K562 (cell line): ENCODE results near the gene RNFT2. TPM values are rescaled to one million over a fixed set of nuclear protein-coding genes. Genes with fewer than 3 reads are reported as not detected.

Experiments
- ASH1L ChIP-seq: fragments of 450-650 bp; IDR thresholded peaks from 2 replicates; pipeline ENCODE4 v1.6.1; 2018; ENCODE audit warnings: borderline replicate concordance, mild to moderate bottlenecking, low read depth; ENCODE audit not compliant: partially characterized antibody
- CREB3L1 ChIP-seq: fragments of 450-650 bp; IDR thresholded peaks from 2 replicates; pipeline ENCODE4 v1.6.1; 2014; ENCODE audit warnings: low read depth, mild to moderate bottlenecking, moderate library complexity, borderline replicate concordance
- DACH1 ChIP-seq: fragments of 450-650 bp; IDR thresholded peaks from 2 replicates; pipeline ENCODE4 v1.6.1; 2018; ENCODE audit not compliant: partially characterized antibody
- HMG20B ChIP-seq: fragments of 250-450 bp; sonication (Bioruptor Pico); IDR thresholded peaks from 2 replicates; pipeline ENCODE4 v1.5.0; 2021; ENCODE audit warnings: mild to moderate bottlenecking
- KDM5B ChIP-seq: fragments of 200-600 bp; sonication (generic); IDR thresholded peaks from 2 replicates; pipeline ENCODE4 v1.6.1; 2012; ENCODE audit warnings: low read depth, mild to moderate bottlenecking, moderate library complexity, low read length, control low read depth, inconsistent platforms; ENCODE audit not compliant: insufficient replicate concordance
- MAFF ChIP-seq: IDR thresholded peaks from 2 replicates; pipeline ENCODE4 v1.6.1; 2012; ENCODE audit warnings: low read length, improper control_type of control experiment
- MAX ChIP-seq: sonication (generic); formaldehyde crosslinking; IDR thresholded peaks from 2 replicates; pipeline ENCODE4 v1.9.0; 2022; ENCODE audit warnings: mild to moderate bottlenecking, missing genetic modification reagents
- MEIS2 ChIP-seq: fragments of 450-650 bp; IDR thresholded peaks from 2 replicates; pipeline ENCODE4 v1.6.1; 2014; ENCODE audit warnings: mild to moderate bottlenecking; ENCODE audit not compliant: partially characterized antibody
- MIER1 ChIP-seq: fragments of 450-650 bp; IDR thresholded peaks from 2 replicates; pipeline ENCODE4 v1.6.1; 2016; ENCODE audit warnings: antibody characterized with exemption, mild to moderate bottlenecking, low read depth
- MITF ChIP-seq: IDR thresholded peaks from 2 replicates; pipeline ENCODE4 v1.6.1; 2014; ENCODE audit warnings: antibody characterized with exemption
- MNT ChIP-seq, 2 experiments: fragments of 450-650 bp; conservative IDR thresholded peaks; 2 replicates each; pipeline ENCODE4 v1.6.1; 2017; ENCODE audit warnings: mild to moderate bottlenecking in 2 of 2, moderate library complexity in 2 of 2
- MYC ChIP-seq, 2 experiments: fragments of 250-450 bp in 1 of 2; sonication (Bioruptor Pico) in 1 of 2; IDR thresholded peaks; 2 replicates each; pipeline versions ENCODE4 v1.5.1 to v1.6.1; 2012 to 2021; ENCODE audit warnings: low read depth in 2 of 2, borderline replicate concordance in 1 of 2, improper control_type of control experiment in 1 of 2, low read length in 1 of 2, mild to moderate bottlenecking in 1 of 2, moderate library complexity in 1 of 2
- SAFB2 ChIP-seq: fragments of 200-400 bp; formaldehyde crosslinking; IDR thresholded peaks from 2 replicates; pipeline ENCODE4 v1.6.1; 2018; ENCODE audit warnings: borderline replicate concordance, low read length, low read depth, moderate library complexity; ENCODE audit not compliant: severe bottlenecking
- TFE3 ChIP-seq: fragments of 450-650 bp; formaldehyde crosslinking; IDR thresholded peaks from 2 replicates; pipeline ENCODE4 v1.4.0; 2020; ENCODE audit warnings: mild to moderate bottlenecking, mixed read lengths
- THRAP3 ChIP-seq: fragments of 450-650 bp; IDR thresholded peaks from 2 replicates; pipeline ENCODE4 v1.6.1; 2016; ENCODE audit warnings: mild to moderate bottlenecking, inconsistent platforms, borderline replicate concordance
- XRCC5 ChIP-seq: fragments of 200-400 bp; formaldehyde crosslinking; IDR thresholded peaks from 2 replicates; pipeline ENCODE4 v1.6.1; 2017; ENCODE audit warnings: low read depth, mild to moderate bottlenecking, low read length
- ZNF24 ChIP-seq: fragments of 450-650 bp; IDR thresholded peaks from 2 replicates; pipeline ENCODE4 v1.6.1; 2016
- ZNF76 ChIP-seq: fragments of 250-450 bp; sonication (Bioruptor Pico); IDR thresholded peaks from 2 replicates; pipeline ENCODE4 v1.4.0; 2020; ENCODE audit warnings: mild to moderate bottlenecking, moderate library complexity, borderline replicate concordance
- polyA plus RNA-seq, 8 experiments: library from polyadenylated mRNA; depleted of rRNA in 4 of 8; stranded (reverse) in 5 of 8; unstranded in 3 of 8; fragments of >200 nt; fragmentation: Nextera tagmentation in 2 of 8; fragmentation: Illumina TruSeq in 1 of 8; extraction: Ambion mirVana in 2 of 8; extraction: Trizol in 1 of 8; gene quantifications; 2 replicates each; pipeline versions ENCODE4 v1.2.1 to v1.2.3, GENCODE V29; 2011 to 2014; ENCODE audit warnings: inconsistent platforms in 1 of 8, missing spikeins in 1 of 8
- total RNA-seq, 7 experiments: library from RNA; depleted of rRNA in 6 of 7; stranded (reverse); fragments of >200 nt in 6 of 7; fragmentation: Illumina TruSeq in 2 of 7; extraction: Trizol in 2 of 7; gene quantifications; 2 replicates each; pipeline versions ENCODE4 v1.2.1 to v1.2.3, GENCODE V29; 2011 to 2021; ENCODE audit warnings: low replicate concordance in 1 of 7

RNFT2 gene
- total and polyA plus RNA-seq, 9 of the 15 experiments (the other 6 are each of a cell fraction or from before 2014, with no cell fraction given), result 3.6 to 26.3 (median 9.5) TPM

- TF ChIP-seq MITF, result peak; percentile 83
- TF ChIP-seq MEIS2, result peak; percentile 75
- 0 out of 2 replicates have a peak, but pooled peaks have one; percentile 30 for TF ChIP-seq ZNF24
- TF ChIP-seq ZNF76 (CRISPR knock-in tag), result peak; percentile 18; the same call in 1 of the 2 replicates
- peak; percentile 78 for TF ChIP-seq ASH1L
- TF ChIP-seq MAX, result peak; percentile 63
- no peak for TF ChIP-seq MIER1
- peak; percentile 87 to 90 for TF ChIP-seq MNT (conservative IDR thresholded peaks at IDR 0.05)
- peak; percentile 47; the same call in 1 of the 2 replicates for TF ChIP-seq CREB3L1
- no peak for TF ChIP-seq MAFF
- peak; percentile 89; the same call in 1 of the 2 replicates for TF ChIP-seq XRCC5
- no peak for TF ChIP-seq DACH1
- no peak for TF ChIP-seq SAFB2
- peak; percentile 66 for TF ChIP-seq KDM5B
- TF ChIP-seq MYC (IDR thresholded peaks at IDR 0.05; ENCODE audit: low read depth, low read length), result 0 out of 2 replicates have a peak, but pooled peaks have one; percentile 36
- no peak for TF ChIP-seq MYC (CRISPR knock-in tag; IDR thresholded peaks at IDR 0.05; ENCODE audit: borderline replicate concordance, low read depth)
- TF ChIP-seq TFE3 (CRISPR knock-in tag), result peak; percentile 96
- TF ChIP-seq THRAP3, result no peak
- TF ChIP-seq HMG20B (CRISPR knock-in tag), result no peak
Measured at GRCh38 chr12:116737774-116738657, at the start of gene RNFT2, which contains the start of gene SPRING1 (continued).
